BE2C (cell line): ENCODE results near the gene DIP2C.

Experiments used
- DNase-seq: peaks from one replicate; pipeline ENCODE4 v3.0.0-alpha.2; 2020
- H3K27me3 ChIP-seq: fragments of 250-450 bp; sonication (Bioruptor Pico); 2 replicates; pipeline ENCODE4 v1.5.1; 2020; ENCODE audit warnings: mild to moderate bottlenecking
- H3K36me3 ChIP-seq: fragments of 250-450 bp; sonication (Bioruptor Pico); 2 replicates; pipeline ENCODE4 v1.5.1; 2020; ENCODE audit warnings: mild to moderate bottlenecking
- H3K4me1 ChIP-seq: fragments of 250-450 bp; sonication (Bioruptor Pico); 2 replicates; pipeline ENCODE4 v1.5.1; 2020
- H3K4me3 ChIP-seq: 2 replicates; pipeline ENCODE4 v1.5.1; 2011; ENCODE audit warnings: low read depth, low read length
- H3K9me3 ChIP-seq: fragments of 250-450 bp; sonication (Bioruptor Pico); 2 replicates; pipeline ENCODE4 v1.5.1; 2020
- TF ChIP-seq, protein P1 (sequence below): IDR thresholded peaks from 2 replicates; pipeline ENCODE4 v1.5.1; 2012; ENCODE audit warnings: mild to moderate bottlenecking, low read depth, low read length

DIP2C gene

DNA sequence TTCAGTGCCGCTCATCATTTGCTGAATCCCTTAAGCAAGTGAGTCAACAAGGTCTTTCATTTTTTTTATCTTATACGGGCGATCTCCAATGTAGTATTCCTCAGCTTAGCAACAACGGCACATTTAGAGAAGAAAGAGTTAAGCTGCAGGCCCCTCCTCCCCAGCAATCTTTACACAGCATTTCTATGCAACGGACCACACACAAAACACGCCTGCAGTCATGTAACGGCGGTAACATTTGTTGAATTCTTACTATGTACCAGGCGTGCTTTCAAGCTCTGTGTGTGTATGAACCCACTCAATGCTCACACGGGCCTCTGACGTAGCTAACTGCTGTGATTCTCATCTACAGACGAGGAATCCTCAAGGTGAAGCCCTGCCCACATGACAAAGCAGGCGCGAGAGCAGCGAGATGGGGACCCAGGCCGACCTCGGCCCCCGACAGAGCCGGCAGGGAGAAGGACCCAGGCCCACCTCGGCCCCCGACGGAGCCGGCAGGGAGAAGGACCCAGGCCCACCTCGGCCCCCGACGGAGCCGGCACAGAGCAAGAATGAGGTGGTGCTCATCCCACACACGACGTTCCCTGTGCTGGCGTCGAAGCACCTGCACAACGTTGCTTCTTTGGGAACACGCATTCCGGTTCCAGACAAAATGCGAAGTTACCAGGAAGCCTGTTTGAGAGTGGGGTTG lies 313.5 kb downstream of the DIP2C start:
- TF ChIP-seq, protein P1, sequence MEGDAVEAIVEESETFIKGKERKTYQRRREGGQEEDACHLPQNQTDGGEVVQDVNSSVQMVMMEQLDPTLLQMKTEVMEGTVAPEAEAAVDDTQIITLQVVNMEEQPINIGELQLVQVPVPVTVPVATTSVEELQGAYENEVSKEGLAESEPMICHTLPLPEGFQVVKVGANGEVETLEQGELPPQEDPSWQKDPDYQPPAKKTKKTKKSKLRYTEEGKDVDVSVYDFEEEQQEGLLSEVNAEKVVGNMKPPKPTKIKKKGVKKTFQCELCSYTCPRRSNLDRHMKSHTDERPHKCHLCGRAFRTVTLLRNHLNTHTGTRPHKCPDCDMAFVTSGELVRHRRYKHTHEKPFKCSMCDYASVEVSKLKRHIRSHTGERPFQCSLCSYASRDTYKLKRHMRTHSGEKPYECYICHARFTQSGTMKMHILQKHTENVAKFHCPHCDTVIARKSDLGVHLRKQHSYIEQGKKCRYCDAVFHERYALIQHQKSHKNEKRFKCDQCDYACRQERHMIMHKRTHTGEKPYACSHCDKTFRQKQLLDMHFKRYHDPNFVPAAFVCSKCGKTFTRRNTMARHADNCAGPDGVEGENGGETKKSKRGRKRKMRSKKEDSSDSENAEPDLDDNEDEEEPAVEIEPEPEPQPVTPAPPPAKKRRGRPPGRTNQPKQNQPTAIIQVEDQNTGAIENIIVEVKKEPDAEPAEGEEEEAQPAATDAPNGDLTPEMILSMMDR = no peak
- DNase-seq = no peak
- H3K4me1 ChIP-seq = peaks cover 19% of the 10 kb centered on the region
- no peaks in the 10 kb centered on the region for H3K9me3 ChIP-seq
- H3K36me3 ChIP-seq = no peaks in the 10 kb centered on the region
- no peak overlapping the region for H3K4me3 ChIP-seq
- H3K27me3 ChIP-seq = no peaks in the 10 kb centered on the region

DNA sequence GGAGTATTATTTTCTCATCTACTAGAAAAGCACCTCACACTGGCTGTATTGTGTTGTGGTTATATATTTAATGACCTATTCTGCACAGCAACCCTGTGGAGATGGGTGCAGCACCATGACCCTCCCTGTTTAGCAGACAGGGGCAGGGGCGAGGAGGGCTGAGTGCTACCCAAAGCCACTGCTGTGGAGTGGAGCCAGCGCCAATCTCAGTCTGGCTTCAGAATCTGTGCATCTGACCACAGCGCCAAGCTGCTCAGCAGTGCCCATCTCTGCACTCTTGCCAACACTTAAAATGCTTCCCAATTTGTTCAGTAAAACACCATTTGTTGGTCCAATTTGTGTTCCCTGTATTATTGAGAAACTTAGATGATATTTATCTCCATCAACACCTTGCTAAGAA lies 315.1 kb downstream of the DIP2C start:
- Histone ChIP-seq H3K36me3 (no peaks in the 10 kb centered on the region), H3K27me3 (no peaks in the 10 kb centered on the region), H3K4me3 (no peak overlapping the region), H3K9me3 (no peaks in the 10 kb centered on the region), H3K4me1 (peaks cover 22% of the 10 kb centered on the region)
- TF ChIP-seq, protein P1 = no peak
- no peak for DNase-seq

DNA sequence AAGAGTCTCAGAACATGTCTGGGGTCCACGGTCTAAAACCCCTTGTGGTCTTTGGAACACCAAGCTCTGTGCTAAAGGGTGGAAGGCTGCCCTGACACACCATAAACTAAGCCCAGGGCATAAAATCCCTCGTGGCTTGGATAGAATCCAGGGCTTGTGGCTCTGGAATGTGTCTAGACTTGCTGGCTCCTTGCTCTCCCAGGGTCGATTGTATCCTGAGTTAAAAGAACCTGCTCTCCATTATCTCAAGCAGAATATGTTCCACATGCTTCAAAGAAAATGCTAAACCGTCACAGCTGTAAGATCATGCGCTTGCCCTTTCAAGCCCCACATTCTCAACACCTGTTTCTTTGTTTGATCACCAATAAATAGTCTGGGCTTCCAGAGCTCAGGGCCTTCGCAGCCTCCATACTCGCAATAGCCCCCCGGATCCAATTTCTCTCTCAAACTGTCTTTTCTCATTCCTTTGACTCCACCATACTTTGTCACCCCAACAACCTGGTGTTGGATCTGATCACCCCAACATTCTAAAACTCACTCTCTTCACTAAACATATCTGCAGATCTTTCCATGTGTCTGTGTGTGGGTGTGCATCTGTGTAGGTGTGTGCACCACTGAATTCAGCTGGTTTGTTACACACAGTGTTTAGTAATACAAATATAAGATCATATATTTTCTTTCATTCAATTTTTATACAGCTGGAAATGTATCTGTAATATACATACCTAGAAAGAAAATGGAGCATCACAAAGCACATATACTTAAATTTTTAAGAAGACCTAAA lies 315.8 kb downstream of the DIP2C start:
- TF ChIP-seq, protein P1 = no peak
- no peaks in the 10 kb centered on the region for H3K9me3 ChIP-seq
- peak; percentile 51 for DNase-seq
- H3K27me3 ChIP-seq = no peaks in the 10 kb centered on the region
- no peak overlapping the region for H3K4me3 ChIP-seq
- H3K4me1 ChIP-seq = peaks cover 27% of the 10 kb centered on the region
- H3K36me3 ChIP-seq = no peaks in the 10 kb centered on the region

DNA sequence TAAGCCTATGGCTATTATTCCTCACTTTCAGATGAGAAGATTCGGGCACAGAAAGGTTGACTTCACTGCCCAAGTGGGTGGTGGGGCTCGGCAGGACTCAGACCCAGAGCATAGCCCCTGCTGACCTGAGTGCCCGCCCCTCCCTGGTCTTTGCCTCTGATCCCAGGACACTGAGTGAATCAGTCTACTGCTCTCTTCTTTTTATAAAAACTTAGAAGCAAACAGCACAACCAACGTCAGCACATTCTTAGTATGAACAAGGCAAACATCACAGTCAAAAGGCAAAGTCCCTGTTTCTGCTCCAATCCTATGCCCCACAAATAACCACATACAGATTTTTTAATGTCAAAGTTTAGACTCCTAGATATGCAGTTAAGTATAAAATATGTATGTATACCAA lies 316.5 kb downstream of the DIP2C start:
- peaks cover 27% of the 10 kb centered on the region for H3K4me1 ChIP-seq
- TF ChIP-seq, protein P1 = no peak
- no peaks in the 10 kb centered on the region for H3K9me3 ChIP-seq
- DNase-seq = no peak
- H3K36me3 ChIP-seq = no peaks in the 10 kb centered on the region; the same call in 1 of the 2 replicates
- H3K27me3 ChIP-seq = no peaks in the 10 kb centered on the region
- H3K4me3 ChIP-seq = no peak overlapping the region

DNA sequence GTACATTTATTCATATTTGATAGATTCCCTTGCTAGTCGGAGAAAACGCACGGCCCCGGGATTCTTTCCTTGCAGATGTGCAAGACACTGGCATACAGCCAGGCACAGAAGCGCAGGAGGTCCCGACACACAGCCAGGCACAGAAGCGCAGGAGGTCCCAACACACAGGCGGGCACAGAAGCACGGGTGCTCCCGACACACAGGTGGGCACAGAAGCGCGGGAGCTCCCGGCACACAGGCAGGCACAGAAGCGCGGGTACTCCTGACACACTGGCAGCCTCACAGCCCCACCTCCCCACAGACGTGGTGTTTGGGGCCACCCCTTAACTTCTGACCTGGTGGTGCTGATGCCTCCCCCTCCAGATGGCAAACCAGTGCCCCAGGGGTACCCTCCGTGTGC lies 316.9 kb downstream of the DIP2C start:
- H3K36me3 ChIP-seq = no peaks in the 10 kb centered on the region; the same call in 1 of the 2 replicates

More for the DNA sequence above, 316.9 kb downstream of the DIP2C start:
- Histone ChIP-seq H3K9me3 (no peaks in the 10 kb centered on the region), H3K4me3 (no peak overlapping the region), H3K4me1 (peaks cover 27% of the 10 kb centered on the region), H3K27me3 (no peaks in the 10 kb centered on the region)
- TF ChIP-seq, protein P1 = no peak
- DNase-seq = no peak
